Retina (tissue), 1 donor: ENCODE measurements around the gene PTRHD1.
A peak's percentile ranks its signal among the peaks of the same experiment; 100 is the strongest.
"Not testable (repeated sequence)": the region's sequence is repeated elsewhere in the genome, so short reads cannot be mapped to it uniquely, and the experiment has no call there.

ENCODE experiments used
- DNase-seq: peaks from one replicate; pipeline ENCODE4 v3.0.0-alpha.2; 2016

Gene PTRHD1, protein sequence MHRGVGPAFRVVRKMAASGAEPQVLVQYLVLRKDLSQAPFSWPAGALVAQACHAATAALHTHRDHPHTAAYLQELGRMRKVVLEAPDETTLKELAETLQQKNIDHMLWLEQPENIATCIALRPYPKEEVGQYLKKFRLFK

DNA sequence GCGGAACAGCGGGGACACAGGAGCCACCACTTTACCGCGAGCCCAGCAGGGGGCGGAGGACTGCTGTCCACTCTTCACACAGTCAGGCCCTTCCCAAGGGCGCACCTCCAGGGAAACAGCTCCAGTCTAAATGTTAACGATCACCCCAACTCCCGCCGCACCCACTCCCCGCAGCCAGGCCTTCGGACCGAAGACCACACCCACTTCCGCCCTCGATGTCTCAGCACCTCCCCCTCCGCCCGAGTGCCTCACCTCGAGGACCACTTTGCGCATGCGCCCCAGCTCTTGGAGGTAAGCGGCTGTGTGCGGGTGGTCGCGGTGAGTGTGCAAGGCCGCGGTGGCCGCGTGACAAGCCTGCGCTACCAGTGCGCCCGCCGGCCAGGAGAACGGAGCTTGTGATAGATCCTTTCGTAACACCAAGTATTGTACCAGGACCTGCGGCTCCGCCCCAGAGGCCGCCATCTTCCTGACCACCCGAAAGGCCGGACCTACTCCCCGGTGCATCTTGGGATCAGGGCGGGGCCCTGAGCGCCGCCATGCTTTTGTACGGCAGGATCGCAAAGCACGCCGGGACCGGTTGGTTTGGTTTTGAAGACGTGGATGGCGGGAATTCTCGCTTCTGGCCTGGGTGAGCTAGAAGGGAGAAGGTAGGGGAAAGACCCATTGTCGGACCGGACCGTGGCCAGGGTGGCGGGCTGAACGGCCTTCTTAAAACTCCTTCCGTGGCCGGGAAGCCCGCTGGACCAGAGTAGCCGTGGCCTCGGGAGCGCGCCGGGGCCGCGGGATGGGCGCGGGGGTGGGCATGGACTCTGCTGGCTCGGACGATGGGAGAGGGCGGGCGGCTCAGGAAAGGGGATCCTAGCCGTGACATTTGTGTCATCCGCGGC, at the start of gene PTRHD1, which contains the start of gene CENPO:
Gene PTRHD1, minus strand, starts transcription at position 518 of the 887 bp plus-strand sequence. Its CDS starts 14 bp downstream, at position 504.
Gene CENPO, plus strand, starts transcription at position 552 of the 887 bp plus-strand sequence. CDS start 495 bp downstream, outside the sequence.
- peak; percentile 100 for DNase-seq

DNA sequence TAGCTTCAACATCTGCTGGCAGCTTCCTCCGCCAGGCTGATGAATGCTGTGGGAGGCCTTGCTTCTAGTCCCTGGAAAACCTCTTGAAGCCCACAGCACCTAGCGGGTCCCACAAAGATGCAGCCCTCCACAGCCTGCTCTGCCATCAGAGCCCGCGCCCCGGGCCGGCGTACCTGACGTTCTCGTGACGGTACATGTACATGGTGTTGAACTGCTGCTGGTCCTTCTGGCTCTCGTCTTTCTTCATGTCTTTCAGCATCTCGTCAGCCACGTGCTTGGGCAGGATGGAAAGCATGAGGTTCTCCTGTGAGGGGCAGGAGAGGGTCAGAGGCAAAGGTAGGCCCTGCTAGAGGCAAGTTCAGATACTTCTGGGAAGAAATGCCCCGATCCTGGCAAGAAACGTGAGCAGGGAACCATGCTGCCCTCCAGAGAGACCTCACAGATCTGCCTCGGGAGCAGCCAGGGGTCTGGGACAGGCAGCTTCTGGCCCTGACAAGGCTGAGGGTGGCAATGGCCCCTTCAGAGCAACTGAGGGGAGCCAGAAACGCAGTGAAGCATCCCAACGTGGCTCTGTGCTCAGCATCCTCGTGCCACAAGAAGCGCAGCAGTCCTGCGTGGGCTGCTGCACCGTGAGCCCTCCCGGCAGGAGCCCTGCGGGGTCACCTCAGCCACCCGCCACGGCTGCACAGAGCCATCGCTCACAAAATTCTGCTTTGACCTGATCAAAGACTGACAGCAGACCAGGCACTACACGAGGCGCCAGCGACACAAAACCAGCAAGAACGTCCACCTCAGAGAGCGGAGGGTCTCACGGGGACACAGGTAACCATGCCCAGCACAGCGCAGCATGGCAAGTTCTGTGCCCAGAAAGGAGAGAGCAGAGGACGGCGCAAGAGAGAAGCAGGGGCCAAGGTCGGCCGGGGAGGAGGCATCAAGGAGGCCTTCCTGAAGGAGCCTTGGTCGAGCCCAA, 49.2 kb upstream of the PTRHD1 start:
- DNase-seq, result no peak

DNA sequence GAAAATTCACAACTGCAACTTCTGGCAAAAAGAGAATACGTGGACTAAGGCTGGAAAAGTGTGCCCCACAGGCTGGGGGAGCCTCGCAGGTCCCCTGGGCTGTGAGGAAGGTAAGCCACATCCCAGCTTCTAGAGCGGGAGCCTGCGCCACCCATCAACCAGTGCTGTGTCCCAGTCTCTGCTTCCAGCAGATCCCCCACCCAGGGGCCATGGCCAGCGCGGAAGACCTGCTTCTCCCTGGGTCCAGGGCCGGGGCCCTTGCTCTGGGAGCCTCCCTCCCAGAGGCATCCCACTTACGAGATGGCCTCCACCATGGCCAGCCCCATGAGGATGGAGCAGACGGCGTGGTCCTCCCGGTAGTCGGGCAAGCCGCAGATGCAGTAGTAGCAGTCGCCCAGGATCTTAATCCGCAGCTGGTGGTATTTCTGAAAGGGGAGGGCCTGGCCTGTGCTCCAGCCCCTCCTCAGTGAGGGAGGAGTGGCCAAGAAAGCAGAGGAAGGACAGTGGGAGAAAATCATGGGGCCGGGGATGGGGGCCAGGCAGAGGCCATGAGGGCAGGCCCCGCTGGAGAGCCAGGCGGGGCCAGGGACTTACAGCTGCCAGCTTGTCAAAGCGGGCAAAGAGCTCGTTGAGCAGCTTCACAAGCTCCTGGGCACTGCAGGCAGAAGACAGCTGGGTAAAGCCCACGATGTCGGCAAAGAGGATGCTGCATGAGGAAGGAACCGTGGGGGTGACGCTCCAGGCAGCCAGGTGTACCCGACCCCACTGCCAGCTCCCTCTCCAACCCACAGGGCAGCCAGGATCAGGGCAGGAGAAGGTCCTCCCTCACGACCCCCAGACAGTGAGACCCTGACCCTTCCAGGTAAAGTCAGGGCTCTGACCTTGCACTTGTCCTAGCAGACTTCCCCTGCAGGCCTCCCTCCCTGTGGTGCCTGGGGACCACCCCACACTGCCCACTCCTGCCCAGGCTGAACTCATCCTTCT, 48.1 kb upstream of the PTRHD1 start:
- peak; percentile 23 for DNase-seq

GRCh38 chr2:24840164-24840869, 47.1 kb upstream of the PTRHD1 start:
- DNase-seq, result no peak

DNA sequence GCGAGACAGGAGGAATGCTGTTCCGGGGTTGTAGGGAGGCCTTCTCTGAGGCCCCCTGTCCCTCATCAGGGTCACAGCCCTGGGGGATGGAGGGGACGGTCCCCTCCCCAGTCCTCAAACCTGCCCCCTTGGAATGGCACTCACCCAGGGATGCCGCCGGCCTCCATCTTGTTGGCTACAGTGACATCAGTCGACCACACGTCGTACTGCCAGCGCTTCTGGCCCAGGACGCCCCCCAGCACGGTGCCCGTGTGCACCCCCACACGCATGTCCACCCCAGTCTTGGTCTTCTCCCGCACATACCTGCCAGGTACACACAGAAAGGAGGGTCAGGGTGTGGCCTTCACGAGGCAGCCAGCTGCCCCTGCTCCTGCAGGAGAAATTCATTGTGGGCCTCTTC, 46.5 kb upstream of the PTRHD1 start:
- no peak for DNase-seq

DNA sequence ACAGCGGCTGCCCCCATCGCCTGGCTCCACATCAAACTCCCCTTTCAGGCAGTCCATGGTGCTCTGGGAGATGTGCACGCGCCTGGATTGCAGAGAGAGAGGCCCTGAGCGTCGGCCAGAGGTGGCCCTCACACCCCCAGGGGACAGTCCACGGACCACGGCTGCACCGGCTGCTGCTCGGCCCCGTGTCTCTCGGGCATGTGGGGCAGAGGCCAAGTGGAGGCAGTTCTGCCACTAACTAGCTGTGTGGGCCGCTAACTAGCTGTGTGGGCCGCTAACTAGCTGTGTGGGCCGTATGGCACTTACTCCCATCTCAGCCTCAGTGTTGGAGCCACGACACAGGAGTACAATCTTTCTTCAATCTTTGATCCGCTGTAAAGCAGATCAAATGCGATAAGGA, 45.4 kb upstream of the PTRHD1 start:
- no peak for DNase-seq

DNA sequence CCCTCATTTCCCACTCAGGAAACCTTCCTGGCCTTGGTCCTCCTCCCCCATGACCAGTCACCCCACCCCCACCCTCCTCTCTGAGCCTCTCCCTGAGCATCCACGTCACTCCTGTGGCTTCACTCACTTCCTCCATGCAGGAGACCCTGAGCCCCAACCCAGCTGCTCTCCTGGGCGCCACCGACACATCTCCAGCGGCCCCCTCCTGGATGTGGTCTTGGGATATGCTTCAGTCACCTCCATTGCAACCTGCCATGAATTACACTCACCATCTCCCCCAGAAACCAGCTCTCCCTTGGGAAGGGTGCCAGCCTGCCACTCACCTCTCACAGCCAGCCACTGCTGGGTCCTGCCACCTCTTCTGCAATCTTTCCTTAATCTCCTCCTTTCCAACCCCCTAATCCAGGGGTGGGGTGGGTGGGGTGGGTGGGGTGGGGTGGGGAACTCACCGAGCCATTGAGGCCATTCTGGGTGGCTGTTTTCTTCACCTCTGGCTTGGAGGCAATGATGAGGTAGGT, 44.9 kb upstream of the PTRHD1 start:
- no peak for DNase-seq

GRCh38 chr2:24836706-24837105, 43.5 kb upstream of the PTRHD1 start:
- no peak for DNase-seq

GRCh38 chr2:24836206-24836605, 43.0 kb upstream of the PTRHD1 start:
- DNase-seq, result no peak

- DNase-seq, result not testable (repeated sequence)
Measured at GRCh38 chr2:24835411-24835810, 42.2 kb upstream of the PTRHD1 start.

DNA sequence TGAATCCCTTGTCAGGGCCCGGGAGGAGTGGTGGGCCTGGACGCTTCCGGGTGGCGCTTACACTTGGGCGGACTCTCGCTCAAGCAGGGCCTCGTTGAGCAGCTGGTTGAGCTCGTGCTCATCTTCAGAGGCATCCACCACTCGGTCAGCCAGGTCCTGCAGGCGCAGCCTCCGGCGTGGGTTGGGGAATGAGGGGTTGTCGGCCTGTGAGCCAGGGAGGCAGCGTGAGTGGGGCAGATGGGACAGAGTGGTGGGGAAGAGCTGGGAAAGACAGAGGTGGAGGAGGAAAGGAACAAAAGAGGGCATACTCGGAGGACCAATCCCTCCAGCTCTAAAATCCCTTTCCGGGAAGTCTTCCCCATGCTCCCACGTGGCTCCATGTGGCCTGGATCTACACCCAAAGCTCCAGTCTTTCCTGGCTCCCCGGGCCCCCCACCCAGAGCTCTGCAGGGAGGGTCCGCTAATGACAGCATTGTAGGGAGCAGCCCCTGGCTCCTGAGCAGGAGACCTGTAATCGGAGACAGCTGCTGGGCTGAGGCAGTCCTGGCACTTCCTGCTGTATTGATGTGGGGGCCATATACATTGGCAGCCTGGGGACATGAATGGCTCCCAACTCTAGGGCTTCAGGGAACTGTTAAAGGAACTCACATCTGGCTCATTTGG, 41.7 kb upstream of the PTRHD1 start:
- no peak for DNase-seq

DNA sequence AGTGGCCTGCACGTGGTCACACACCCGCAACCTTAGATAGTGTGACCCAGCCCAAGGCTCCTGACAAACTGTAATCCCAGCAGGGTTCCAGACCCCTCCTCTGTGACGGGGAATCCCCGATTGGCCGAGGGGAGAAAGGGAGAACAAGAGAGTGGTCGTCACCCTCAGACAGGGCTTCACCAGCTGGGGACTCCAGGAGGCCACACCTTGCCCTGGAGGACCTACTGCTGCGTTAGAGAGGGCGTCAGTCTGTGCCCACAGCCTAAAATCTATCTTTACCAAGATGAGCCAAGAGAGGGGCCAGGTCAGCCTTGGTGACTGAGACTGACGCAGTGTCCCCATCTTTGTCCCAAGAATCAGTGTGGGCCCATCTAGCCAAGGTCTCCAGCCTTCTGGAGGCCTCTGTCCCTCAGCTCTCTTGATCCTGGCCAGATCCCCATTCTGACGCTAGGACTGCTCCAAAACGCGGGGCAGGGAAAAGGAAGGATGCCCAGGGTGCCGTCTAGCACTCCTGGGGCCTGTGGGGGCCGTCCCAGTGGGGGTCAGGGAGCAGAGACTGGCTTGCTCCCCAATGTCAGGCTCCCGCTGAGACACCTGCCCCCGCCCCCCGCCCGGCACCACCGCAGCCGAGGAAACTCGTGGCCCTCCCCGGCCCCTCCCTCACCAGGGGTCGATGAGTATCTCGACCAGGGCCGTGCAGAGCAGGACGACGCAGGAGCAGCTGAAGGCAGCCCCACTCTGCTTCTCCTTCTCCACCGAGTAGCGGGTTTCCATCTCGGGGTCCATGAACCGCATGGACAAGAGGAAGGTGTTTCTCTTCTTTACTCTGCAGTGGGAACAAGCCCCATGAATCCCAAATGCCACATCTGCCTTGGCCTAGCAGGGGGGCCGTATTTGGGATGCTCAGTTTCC, 40.9 kb upstream of the PTRHD1 start:
- no peak for DNase-seq

GRCh38 chr2:24832931-24833701, 39.9 kb upstream of the PTRHD1 start:
- peak; percentile 85 for DNase-seq

GRCh38 chr2:24832521-24832920, 39.3 kb upstream of the PTRHD1 start:
- DNase-seq, result no peak

DNA sequence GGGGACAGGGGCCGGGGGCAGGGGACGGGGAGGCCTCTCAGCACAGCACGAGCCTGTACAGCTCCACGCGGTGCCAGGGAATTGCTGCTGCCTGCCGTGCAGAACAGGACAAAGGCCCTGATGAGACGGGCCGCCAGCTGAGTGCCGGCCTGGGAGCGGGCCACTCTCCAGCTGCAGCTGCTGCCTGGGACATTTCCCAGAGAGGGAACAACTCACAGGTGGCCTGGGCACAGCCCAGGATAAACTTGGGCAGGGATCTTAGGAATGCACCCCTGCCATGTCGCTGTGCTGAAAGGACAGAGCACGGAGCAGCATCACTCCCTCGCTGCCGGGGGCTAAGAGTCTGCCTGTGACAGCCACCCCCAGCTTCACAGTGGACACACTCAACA, 38.9 kb upstream of the PTRHD1 start:
- peak; percentile 72 for DNase-seq

GRCh38 chr2:24831221-24832072, 38.3 kb upstream of the PTRHD1 start:
- peak; percentile 24 for DNase-seq

- peak; percentile 6 for DNase-seq
Measured at GRCh38 chr2:24830786-24831185, 37.6 kb upstream of the PTRHD1 start.
